OCI-LY7 (cell line): Measurements from ENCODE around the gene SND1. TPM values are rescaled to one million over a fixed set of nuclear protein-coding genes. Genes with fewer than 3 reads are reported as not detected.

Source experiments
- BruUV-seq: library from RNA; stranded (reverse); fragments of 400-500 nt; replicated peaks from 2 replicates; lab custom pipeline; 2021; lab: Mats Ljungman, UMichigan
- CTCF ChIA-PET: fragments of 300-600 bp; sonication (Branson Sonifier 250); formaldehyde crosslinking; loops from one replicate; lab custom pipeline; 2022; ENCODE audit warnings: antibody characterized with exemption; ENCODE audit not compliant: unreplicated experiment; lab: Charles Lee
- POLR2A ChIA-PET: fragments of 300-600 bp; sonication (Branson Sonifier 250); formaldehyde crosslinking; loops from one replicate; lab custom pipeline; 2022; ENCODE audit warnings: antibody characterized with exemption; lab: Charles Lee
- DNase-seq: peaks from one replicate; pipeline ENCODE4 v3.0.0-alpha.2; 2015; ENCODE audit warnings: low spot score
- H2AFZ ChIP-seq: fragments of 200-600 bp; sonication (generic), shearing (Covaris generic); 2 replicates; pipeline ENCODE4 v1.6.1; 2014; ENCODE audit warnings: mild to moderate bottlenecking, antibody characterized with exemption, low read length, moderate library complexity
- H3K27ac ChIP-seq: fragments of 200-600 bp; sonication (generic); 2 replicates; pipeline ENCODE4 v1.5.1; 2014; ENCODE audit warnings: mixed run types, low read depth, mild to moderate bottlenecking, moderate library complexity, low read length, inconsistent platforms; ENCODE audit not compliant: poor library complexity, severe bottlenecking
- H3K36me3 ChIP-seq: fragments of 200-600 bp; sonication (generic); 2 replicates; pipeline ENCODE4 v1.6.1; 2014; ENCODE audit warnings: mild to moderate bottlenecking, antibody characterized with exemption, low read length, moderate library complexity, mixed read lengths; ENCODE audit not compliant: insufficient read depth
- H3K4me1 ChIP-seq: fragments of 200-600 bp; sonication (generic); 2 replicates; pipeline ENCODE4 v1.5.1; 2014; ENCODE audit warnings: mild to moderate bottlenecking, low read length; ENCODE audit not compliant: insufficient read depth, poor library complexity, severe bottlenecking
- H3K4me2 ChIP-seq: fragments of 200-600 bp; sonication (generic); 2 replicates; pipeline ENCODE4 v1.6.1; 2014; ENCODE audit warnings: mild to moderate bottlenecking, low read length
- H3K4me3 ChIP-seq: fragments of 200-600 bp; sonication (generic); 2 replicates; pipeline ENCODE4 v1.5.1; 2014; ENCODE audit warnings: mild to moderate bottlenecking, low read depth, low read length; ENCODE audit not compliant: poor library complexity, severe bottlenecking
- H3K79me2 ChIP-seq: fragments of 200-600 bp; sonication (generic); 2 replicates; pipeline ENCODE4 v1.6.1; 2016; ENCODE audit warnings: low read depth, mild to moderate bottlenecking, low read length, moderate library complexity, mixed read lengths; ENCODE audit not compliant: insufficient read depth
- H3K9me2 ChIP-seq: fragments of 200-600 bp; sonication (generic); 2 replicates; pipeline ENCODE4 v1.6.1; 2016; ENCODE audit warnings: mild to moderate bottlenecking, low read length, mixed read lengths; ENCODE audit not compliant: insufficient read depth
- H3K9me3 ChIP-seq: fragments of 200-600 bp; sonication (generic); 2 replicates; pipeline ENCODE4 v1.6.1; 2014; ENCODE audit warnings: mild to moderate bottlenecking, mixed run types, low read length, mixed read lengths
- H4K20me1 ChIP-seq: fragments of 200-600 bp; sonication (generic); 2 replicates; pipeline ENCODE4 v1.6.1; 2014; ENCODE audit warnings: mild to moderate bottlenecking, antibody characterized with exemption, low read length, moderate library complexity, mixed read lengths; ENCODE audit not compliant: insufficient read depth
- EZH2phosphoT487 ChIP-seq: fragments of 200-600 bp; sonication (generic); IDR thresholded peaks from 2 replicates; pipeline ENCODE4 v1.6.1; 2018; ENCODE audit warnings: low read depth, borderline replicate concordance, mild to moderate bottlenecking, mixed run types, antibody characterized with exemption, low read length, moderate library complexity, mixed read lengths
- intact Hi-C: fragments of 100-400 bp; cut with micrococcal nuclease; formaldehyde crosslinking; loops from one replicate; pipeline ENCODE4 v1.10.0; 2022; ENCODE audit not compliant: unreplicated experiment
- total RNA-seq, 2 experiments: library from RNA; depleted of rRNA in 1 of 2; stranded (reverse); fragments of >200 nt in 1 of 2; shearing (Covaris generic) in 1 of 2; gene quantifications; 2 replicates each; pipeline ENCODE4 v1.2.3, GENCODE V29; 2014 to 2022
- TF ChIP-seq, protein P1 (sequence below): fragments of 200-600 bp; sonication (generic); conservative IDR thresholded peaks from 2 replicates; pipeline ENCODE4 v1.5.1; 2014; ENCODE audit warnings: mild to moderate bottlenecking, antibody characterized with exemption, low read length, moderate library complexity, mixed read lengths

SND1 gene
- total RNA-seq, 2 experiments from 2014 or later, result 111 to 221 TPM

GRCh38 chr7:127905491-127906330 is 253.7 kb downstream of the SND1 start:
- Histone ChIP-seq H3K4me3 (no peak overlapping the region), H3K4me1 (peaks cover 54% of the 10 kb centered on the region), H3K36me3 (peaks cover 40% of the 10 kb centered on the region), H3K9me3 (no peaks in the 10 kb centered on the region), H3K79me2 (no peaks in the 10 kb centered on the region), H3K27ac (no peak overlapping the region), H4K20me1 (peaks cover 18% of the 10 kb centered on the region; the same call in 1 of the 2 replicates), H3K9me2 (no peaks in the 10 kb centered on the region), H3K4me2 (peak overlapping the region; percentile 20; the same call in 1 of the 2 replicates), H2AFZ (no peak overlapping the region)
- no peak for DNase-seq
- BruUV-seq, result no TSS peak
- ChIA-PET POLR2A (interaction anchor here (0.6 to 4.7 kb wide), 10 partner anchors 9 to 163 kb away, joined by 3 to 29 read pairs (median 3); no protein-coding TSS in a partner anchor), CTCF (no interaction called here)
- intact Hi-C loops, result no loop called here
- TF ChIP-seq EZH2phosphoT487, result no peak
- TF ChIP-seq, protein P1, sequence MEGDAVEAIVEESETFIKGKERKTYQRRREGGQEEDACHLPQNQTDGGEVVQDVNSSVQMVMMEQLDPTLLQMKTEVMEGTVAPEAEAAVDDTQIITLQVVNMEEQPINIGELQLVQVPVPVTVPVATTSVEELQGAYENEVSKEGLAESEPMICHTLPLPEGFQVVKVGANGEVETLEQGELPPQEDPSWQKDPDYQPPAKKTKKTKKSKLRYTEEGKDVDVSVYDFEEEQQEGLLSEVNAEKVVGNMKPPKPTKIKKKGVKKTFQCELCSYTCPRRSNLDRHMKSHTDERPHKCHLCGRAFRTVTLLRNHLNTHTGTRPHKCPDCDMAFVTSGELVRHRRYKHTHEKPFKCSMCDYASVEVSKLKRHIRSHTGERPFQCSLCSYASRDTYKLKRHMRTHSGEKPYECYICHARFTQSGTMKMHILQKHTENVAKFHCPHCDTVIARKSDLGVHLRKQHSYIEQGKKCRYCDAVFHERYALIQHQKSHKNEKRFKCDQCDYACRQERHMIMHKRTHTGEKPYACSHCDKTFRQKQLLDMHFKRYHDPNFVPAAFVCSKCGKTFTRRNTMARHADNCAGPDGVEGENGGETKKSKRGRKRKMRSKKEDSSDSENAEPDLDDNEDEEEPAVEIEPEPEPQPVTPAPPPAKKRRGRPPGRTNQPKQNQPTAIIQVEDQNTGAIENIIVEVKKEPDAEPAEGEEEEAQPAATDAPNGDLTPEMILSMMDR, result no peak

DNA sequence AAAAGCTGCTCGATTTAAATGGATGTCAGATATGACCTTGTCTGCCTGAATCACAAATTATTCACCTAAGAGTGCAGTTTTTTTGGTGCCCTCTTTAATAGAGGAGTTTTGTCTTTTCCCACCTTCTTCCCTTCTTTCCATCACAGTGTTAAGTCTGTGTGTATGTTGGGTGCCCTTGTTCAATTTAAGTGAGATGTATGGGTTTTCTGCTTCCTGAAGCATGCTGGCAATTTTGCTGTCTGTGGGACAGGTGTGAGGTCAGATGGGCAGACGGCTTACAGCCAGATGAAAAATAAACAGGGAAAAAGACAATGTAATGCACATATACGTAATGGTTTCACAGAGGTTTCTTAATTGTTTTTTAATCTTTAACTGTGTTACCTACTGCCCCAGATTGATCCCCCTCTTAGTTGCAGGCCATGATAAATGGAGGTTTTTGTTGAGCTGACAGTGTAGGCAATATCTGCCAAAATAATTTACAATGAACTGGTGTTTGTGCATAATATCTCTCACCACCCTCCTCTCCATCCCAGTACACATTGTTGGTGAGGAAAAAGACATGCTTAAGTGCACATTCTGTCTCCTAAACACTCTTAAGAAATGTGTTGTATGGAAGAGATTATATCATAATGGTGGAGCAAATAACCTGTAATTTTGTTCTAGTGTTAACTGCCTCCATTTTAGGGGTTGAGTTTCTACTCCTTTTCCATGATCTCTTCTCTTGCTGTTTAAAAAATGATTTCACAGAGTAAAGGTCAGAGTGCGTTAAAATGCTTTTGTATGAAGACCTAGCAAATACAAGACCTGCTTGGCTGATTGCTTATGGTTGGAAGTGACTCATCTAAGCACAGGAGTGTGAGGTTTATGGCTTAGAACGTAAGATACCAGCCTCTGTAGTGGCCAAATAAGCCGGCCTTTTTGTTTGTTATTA is 255.4 kb downstream of the SND1 start:
- intact Hi-C loops, result no loop called here
- no peaks in the 10 kb centered on the region for H3K9me2 ChIP-seq
- no peak overlapping the region for H3K4me2 ChIP-seq
- peaks cover 7% of the 10 kb centered on the region; the same call in 1 of the 2 replicates for H4K20me1 ChIP-seq
- ChIA-PET CTCF (no interaction called here), POLR2A (interaction anchor here (0.7 to 4.7 kb wide), 3 partner anchors 9 to 51 kb away, joined by 3 to 29 read pairs (median 11); no protein-coding TSS in a partner anchor)
- no peak overlapping the region for H3K4me3 ChIP-seq
- no peaks in the 10 kb centered on the region for H3K9me3 ChIP-seq
- H3K79me2 ChIP-seq, result no peaks in the 10 kb centered on the region
- BruUV-seq, result TSS peak; percentile 17
- no peak overlapping the region for H3K27ac ChIP-seq
- DNase-seq, result no peak
- no peak overlapping the region for H2AFZ ChIP-seq
- H3K36me3 ChIP-seq, result peaks cover 45% of the 10 kb centered on the region
- peaks cover 57% of the 10 kb centered on the region for H3K4me1 ChIP-seq
- TF ChIP-seq EZH2phosphoT487, result no peak
- TF ChIP-seq, protein P1, result no peak
